Gastrocnemius medialis (tissue), 4 donors: Measurements from ENCODE around the gene CSNK2A1.

Experiments
- POLR2A ChIP-seq, 2 donors: fragments of 450-650 bp; IDR thresholded peaks; one replicate each; pipeline ENCODE4 v1.6.1; 2017; ENCODE audit warnings: antibody characterized with exemption in 2 of 2, mild to moderate bottlenecking in 2 of 2, moderate library complexity in 2 of 2
- TF ChIP-seq, protein P1 (sequence below), 5 experiments: fragments of 450-650 bp in 3 of 5; fragments of 200-600 bp in 2 of 5; sonication (generic) in 2 of 5; IDR thresholded peaks in 4 of 5; conservative IDR thresholded peaks in 1 of 5; 1 replicate in 4 of 5; 2 replicates in 1 of 5; pipeline ENCODE4 v1.5.1; 2016 to 2019; ENCODE audit warnings: antibody characterized with exemption in 5 of 5, mild to moderate bottlenecking in 3 of 5, moderate library complexity in 3 of 5

DNA sequence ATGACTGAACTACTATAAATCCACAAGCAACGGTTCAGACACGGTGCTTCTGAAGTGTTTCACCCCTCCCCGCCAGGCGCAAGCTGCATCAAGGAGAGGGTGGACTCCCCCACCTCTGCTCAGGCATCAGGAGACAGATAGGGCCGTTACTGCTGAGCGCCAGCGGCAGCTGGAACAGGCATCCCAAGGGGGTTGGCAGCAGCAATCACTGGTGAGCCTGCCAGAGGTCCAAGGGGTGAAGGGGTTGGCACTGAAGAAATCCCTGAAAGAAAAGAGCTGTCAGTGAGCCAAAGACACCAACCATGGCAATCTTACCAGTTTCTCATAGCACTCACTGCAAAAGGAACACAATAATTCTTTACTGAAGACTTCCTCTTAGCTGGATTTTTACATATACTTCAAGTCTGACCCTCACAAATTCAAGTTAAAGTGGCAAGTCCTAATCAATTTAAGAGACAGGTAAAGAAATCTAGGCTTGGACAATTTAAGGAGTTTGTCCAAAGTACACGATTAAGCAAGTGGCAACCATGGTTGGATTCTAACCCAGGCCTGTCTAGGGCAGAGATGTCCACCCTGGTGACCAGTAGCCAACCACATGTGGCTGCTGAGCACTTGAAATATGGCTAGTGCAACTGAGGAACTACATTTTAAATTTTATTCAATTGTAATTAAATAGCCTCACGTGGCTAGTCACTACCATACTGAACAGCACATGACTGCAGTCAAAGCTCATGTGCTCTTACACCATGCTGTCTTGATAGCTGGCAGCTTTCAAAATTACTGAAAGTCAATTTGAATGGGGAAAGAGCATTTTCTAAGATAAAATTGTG lies 59.6 kb downstream of the CSNK2A1 start:
- TF ChIP-seq, protein P1, sequence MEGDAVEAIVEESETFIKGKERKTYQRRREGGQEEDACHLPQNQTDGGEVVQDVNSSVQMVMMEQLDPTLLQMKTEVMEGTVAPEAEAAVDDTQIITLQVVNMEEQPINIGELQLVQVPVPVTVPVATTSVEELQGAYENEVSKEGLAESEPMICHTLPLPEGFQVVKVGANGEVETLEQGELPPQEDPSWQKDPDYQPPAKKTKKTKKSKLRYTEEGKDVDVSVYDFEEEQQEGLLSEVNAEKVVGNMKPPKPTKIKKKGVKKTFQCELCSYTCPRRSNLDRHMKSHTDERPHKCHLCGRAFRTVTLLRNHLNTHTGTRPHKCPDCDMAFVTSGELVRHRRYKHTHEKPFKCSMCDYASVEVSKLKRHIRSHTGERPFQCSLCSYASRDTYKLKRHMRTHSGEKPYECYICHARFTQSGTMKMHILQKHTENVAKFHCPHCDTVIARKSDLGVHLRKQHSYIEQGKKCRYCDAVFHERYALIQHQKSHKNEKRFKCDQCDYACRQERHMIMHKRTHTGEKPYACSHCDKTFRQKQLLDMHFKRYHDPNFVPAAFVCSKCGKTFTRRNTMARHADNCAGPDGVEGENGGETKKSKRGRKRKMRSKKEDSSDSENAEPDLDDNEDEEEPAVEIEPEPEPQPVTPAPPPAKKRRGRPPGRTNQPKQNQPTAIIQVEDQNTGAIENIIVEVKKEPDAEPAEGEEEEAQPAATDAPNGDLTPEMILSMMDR (IDR thresholded peaks at IDR 0.05 in 4 of 5, conservative IDR thresholded peaks at IDR 0.05 in 1 of 5): no peak
- no peak for TF ChIP-seq POLR2A (IDR thresholded peaks at IDR 0.05)
